Upper lobe of left lung (tissue), 4 donors: ENCODE measurements around the gene PDLIM7.

Experiments
- CTCF ChIP-seq, 6 experiments: fragments of 450-650 bp in 4 of 6; fragments of 200-600 bp in 2 of 6; sonication (generic) in 2 of 6; IDR thresholded peaks; one replicate each; pipeline ENCODE4 v1.5.1; 2016 to 2019; ENCODE audit warnings: antibody characterized with exemption in 6 of 6
- EP300 ChIP-seq, 4 donors: sonication (generic); formaldehyde crosslinking; IDR thresholded peaks; one replicate each; pipeline ENCODE4 v1.5.1; 2017; ENCODE audit warnings: antibody characterized with exemption in 4 of 4, control low read depth in 2 of 4
- POLR2A ChIP-seq, 4 donors: fragments of 450-650 bp; IDR thresholded peaks; one replicate each; pipeline ENCODE4 v1.5.1; 2016 to 2017; ENCODE audit warnings: antibody characterized with exemption in 4 of 4, mild to moderate bottlenecking in 2 of 4
- POLR2AphosphoS5 ChIP-seq, 2 donors: sonication (generic); formaldehyde crosslinking; IDR thresholded peaks; one replicate each; pipeline ENCODE4 v1.5.1; 2017; ENCODE audit warnings: antibody characterized with exemption in 2 of 2

- TF ChIP-seq CTCF (IDR thresholded peaks at IDR 0.05), result no peak
- no peak for TF ChIP-seq POLR2AphosphoS5 (IDR thresholded peaks at IDR 0.05)
- no peak for TF ChIP-seq POLR2A (IDR thresholded peaks at IDR 0.05)
- TF ChIP-seq EP300 (IDR thresholded peaks at IDR 0.05), result no peak
Observed at GRCh38 chr5:177531209-177531940, 34.0 kb upstream of the PDLIM7 start.
